H1 (cell line): ENCODE results near the gene CAMTA1. TPM values are rescaled to one million over a fixed set of nuclear protein-coding genes. Genes with fewer than 3 reads are reported as not detected.

Experiments used
- CHD7 ChIP-seq: fragments of 300-600 bp; sonication (generic); IDR thresholded peaks from 2 replicates; pipeline ENCODE4 v1.7.1; 2012; ENCODE audit warnings: low read length, moderate library complexity, mild to moderate bottlenecking, inconsistent platforms; ENCODE audit not compliant: insufficient replicate concordance
- EGR1 ChIP-seq: IDR thresholded peaks from 2 replicates; pipeline ENCODE4 v1.6.1; 2011; ENCODE audit warnings: low read depth, low read length, borderline replicate concordance
- EP300 ChIP-seq, 2 experiments: IDR thresholded peaks; 1 replicate in 1 of 2; 2 replicates in 1 of 2; pipeline ENCODE4 v1.6.1; 2011 to 2012; ENCODE audit warnings: low read depth in 2 of 2, low read length in 2 of 2, mild to moderate bottlenecking in 2 of 2, borderline replicate concordance in 1 of 2, inconsistent platforms in 1 of 2, moderate library complexity in 1 of 2
- JUND ChIP-seq: IDR thresholded peaks from 2 replicates; pipeline ENCODE4 v1.6.1; 2011; ENCODE audit warnings: mild to moderate bottlenecking, improper control_type of control experiment, low read length
- KDM4A ChIP-seq: IDR thresholded peaks from one replicate; pipeline ENCODE4 v1.7.1; 2012; ENCODE audit warnings: low read depth, mild to moderate bottlenecking, moderate library complexity, low read length, inconsistent platforms; ENCODE audit not compliant: severe bottlenecking
- KDM5A ChIP-seq: fragments of 200-600 bp; IDR thresholded peaks from 2 replicates; pipeline ENCODE4 v1.7.1; 2012; ENCODE audit warnings: mild to moderate bottlenecking, low read length, inconsistent platforms, mixed read lengths
- MAFK ChIP-seq: IDR thresholded peaks from 2 replicates; pipeline ENCODE4 v1.6.1; 2012; ENCODE audit warnings: low read depth, mild to moderate bottlenecking, improper control_type of control experiment, low read length
- SAP30 ChIP-seq: fragments of 300-600 bp; sonication (generic); IDR thresholded peaks from 2 replicates; pipeline ENCODE4 v1.7.1; 2012; ENCODE audit warnings: low read length, moderate library complexity, mild to moderate bottlenecking, inconsistent platforms; ENCODE audit not compliant: insufficient read depth, insufficient replicate concordance
- SP1 ChIP-seq: IDR thresholded peaks from 2 replicates; pipeline ENCODE4 v1.6.1; 2011; ENCODE audit warnings: low read depth, low read length
- TAF7 ChIP-seq: optimal IDR thresholded peaks from 2 replicates; pipeline ENCODE3; 2011; ENCODE audit warnings: low read depth, mild to moderate bottlenecking, inconsistent platforms, low read length, moderate library complexity, borderline replicate concordance
- TBP ChIP-seq: IDR thresholded peaks from 2 replicates; pipeline ENCODE4 v1.6.1; 2011; ENCODE audit warnings: low read depth, low read length, improper control_type of control experiment
- ZNF274 ChIP-seq: IDR thresholded peaks from 2 replicates; pipeline ENCODE4 v1.7.0; 2012; ENCODE audit warnings: low read length, borderline replicate concordance; ENCODE audit errors: extremely low read depth
- polyA plus RNA-seq, 7 experiments: library from polyadenylated mRNA; depleted of rRNA in 3 of 7; stranded (reverse) in 5 of 7; unstranded in 2 of 7; fragments of >200 nt in 5 of 7; fragments of 200-250 nt in 2 of 7; gene quantifications; 1 replicate in 5 of 7; 2 replicates in 1 of 7; 4 replicates in 1 of 7; pipeline versions ENCODE4 v1.2.1 to v1.2.3, GENCODE V29; 2011 to 2013; ENCODE audit warnings: missing spikeins in 2 of 7, mixed read lengths in 2 of 7
- total RNA-seq: library from RNA; stranded (reverse); fragmentation: NEBNext Ultra II Directional; extraction: Animal tissue kit (Norgen Biotek cat#: 25700); gene quantifications from 2 replicates; pipeline ENCODE4 v1.2.1, GENCODE V29; 2021

CAMTA1 gene
- total and polyA plus RNA-seq, 2 of the 8 experiments (the other 6 are each of a cell fraction or from before 2014, with no cell fraction given), result 65.0 to 119 TPM

GRCh38 chr1:7659514-7659913 lies 874.3 kb downstream of the CAMTA1 start (continued):
- TF ChIP-seq CHD7, result no peak
- TF ChIP-seq EP300 (IDR thresholded peaks at IDR 0.05; ENCODE audit: borderline replicate concordance in 1 of 2, low read depth in 2 of 2, low read length in 2 of 2), result no peak
- no peak for TF ChIP-seq TBP
- no peak for TF ChIP-seq KDM4A
- TF ChIP-seq ZNF274, result no peak
- no peak for TF ChIP-seq EGR1
- no peak for TF ChIP-seq KDM5A
- no peak for TF ChIP-seq SAP30
- no peak for TF ChIP-seq MAFK
- no peak for TF ChIP-seq SP1
- TF ChIP-seq TAF7, result no peak
- TF ChIP-seq JUND, result no peak
